Adrenal gland (tissue), 12 donors: Measurements from ENCODE around the gene SNAP25. TPM values are rescaled to one million over a fixed set of nuclear protein-coding genes. Genes with fewer than 3 reads are reported as not detected.

Experiments
- DNase-seq, 7 donors: peaks; one replicate each; pipeline ENCODE4 v3.0.0-alpha.2; 2019 to 2020
- H3K27ac ChIP-seq, 5 donors: fragments of 200-600 bp; sonication (generic) in 4 of 5; 1 replicate in 3 of 5; 2 replicates in 2 of 5; pipeline versions ENCODE4 v1.5.1 to v1.8.0; 2016 to 2020; ENCODE audit warnings: mild to moderate bottlenecking in 1 of 5
- H3K27me3 ChIP-seq: fragments of 200-600 bp; 2 replicates; pipeline ENCODE4 v1.8.0; 2021
- H3K36me3 ChIP-seq, 2 donors: fragments of 200-600 bp; replicated peaks in 1 of 2; 1 replicate in 1 of 2; 2 replicates in 1 of 2; pipeline versions ENCODE4 v1.5.1 to v1.8.0; 2018 to 2022
- H3K4me1 ChIP-seq, 2 donors: fragments of 200-600 bp; replicated peaks in 1 of 2; 1 replicate in 1 of 2; 2 replicates in 1 of 2; pipeline versions ENCODE4 v1.5.1 to v1.8.0; 2018 to 2021
- H3K4me3 ChIP-seq, 4 donors: fragments of 200-600 bp; sonication (generic) in 3 of 4; one replicate each; pipeline ENCODE4 v1.5.1; 2016 to 2018
- H3K9me3 ChIP-seq, 3 donors: fragments of 200-600 bp; sonication (generic) in 1 of 3; replicated peaks in 1 of 3; 1 replicate in 2 of 3; 2 replicates in 1 of 3; pipeline versions ENCODE4 v1.5.1 to v1.8.0; 2016 to 2021
- POLR2A ChIP-seq, 2 donors: fragments of 450-650 bp; IDR thresholded peaks; one replicate each; pipeline ENCODE4 v1.6.1; 2017; ENCODE audit warnings: antibody characterized with exemption in 2 of 2, mild to moderate bottlenecking in 2 of 2, moderate library complexity in 1 of 2
- WGBS, 4 donors: extraction: QIAGEN DNeasy Blood & Tissue Kit in 2 of 4; methylation state at CpG; one replicate each; pipeline versions ENCODE4 v1.1.5 to v1.1.7; 2013 to 2017; 5-methylcytosine and 5-hydroxymethylcytosine counted together
- intact Hi-C, 2 donors: fragments of 100-400 bp; cut with DNase I; formaldehyde crosslinking; loops; one replicate each; pipeline versions ENCODE4 v1.14.1 to v1.15.0; 2022 to 2023
- polyA plus RNA-seq, 3 donors: library from polyadenylated mRNA; stranded (reverse); fragments of 200-250 nt in 2 of 3; fragments of 350-450 nt in 1 of 3; fragmentation: Illumina TruSeq in 1 of 3; extraction: RNeasy Lipid Tissue Mini Kit (QIAGEN cat#74804) in 1 of 3; gene quantifications; one replicate each; pipeline ENCODE4 v1.2.3, GENCODE V29; 2013 to 2014
- total RNA-seq, 9 donors: library from RNA; depleted of rRNA in 4 of 9; stranded (reverse); fragments of >200 nt in 4 of 9; fragments of 120-200 nt in 1 of 9; fragmentation: NEBNext Ultra II Directional in 1 of 9; extraction: Animal tissue kit (Norgen Biotek cat#: 25700) in 1 of 9; gene quantifications; one replicate each; pipeline versions ENCODE4 v1.1.0 to v1.2.4, GENCODE V29; 2013 to 2023
- TF ChIP-seq, protein P1 (sequence below), 6 experiments: fragments of 450-650 bp in 4 of 6; fragments of 200-600 bp in 2 of 6; sonication (generic) in 1 of 6; IDR thresholded peaks; 1 replicate in 5 of 6; 2 replicates in 1 of 6; pipeline versions ENCODE4 v1.5.1 to v1.8.0; 2016 to 2021; ENCODE audit warnings: antibody characterized with exemption in 6 of 6, mild to moderate bottlenecking in 2 of 6, moderate library complexity in 1 of 6
- donor health status: healthy with polysubstance abuse.
- donor health status: Bipolar disorder and iron deficiency.
- donor health status: DM: yes; HTN: yes; CAD: no.
- donor health status: DM: no; HTN: no; CAD: no.
- donor health status: DM: no; HTN: no; CAD: no.
- donor health status: DM: yes; HTN: yes; CAD: no.

Gene SNAP25
- total and polyA plus RNA-seq, 12 donors: 1.0 to 35.9 (median 11.8) TPM; not detected in 1

- no peaks in the 10 kb centered on the region for H3K36me3 ChIP-seq
- H3K27me3 ChIP-seq: no peaks in the 10 kb centered on the region
- DNase-seq: no peak
- H3K4me3 ChIP-seq: no peak overlapping the region
- no peak overlapping the region for H3K27ac ChIP-seq
- no peak for TF ChIP-seq POLR2A (IDR thresholded peaks at IDR 0.05)
- TF ChIP-seq, protein P1, sequence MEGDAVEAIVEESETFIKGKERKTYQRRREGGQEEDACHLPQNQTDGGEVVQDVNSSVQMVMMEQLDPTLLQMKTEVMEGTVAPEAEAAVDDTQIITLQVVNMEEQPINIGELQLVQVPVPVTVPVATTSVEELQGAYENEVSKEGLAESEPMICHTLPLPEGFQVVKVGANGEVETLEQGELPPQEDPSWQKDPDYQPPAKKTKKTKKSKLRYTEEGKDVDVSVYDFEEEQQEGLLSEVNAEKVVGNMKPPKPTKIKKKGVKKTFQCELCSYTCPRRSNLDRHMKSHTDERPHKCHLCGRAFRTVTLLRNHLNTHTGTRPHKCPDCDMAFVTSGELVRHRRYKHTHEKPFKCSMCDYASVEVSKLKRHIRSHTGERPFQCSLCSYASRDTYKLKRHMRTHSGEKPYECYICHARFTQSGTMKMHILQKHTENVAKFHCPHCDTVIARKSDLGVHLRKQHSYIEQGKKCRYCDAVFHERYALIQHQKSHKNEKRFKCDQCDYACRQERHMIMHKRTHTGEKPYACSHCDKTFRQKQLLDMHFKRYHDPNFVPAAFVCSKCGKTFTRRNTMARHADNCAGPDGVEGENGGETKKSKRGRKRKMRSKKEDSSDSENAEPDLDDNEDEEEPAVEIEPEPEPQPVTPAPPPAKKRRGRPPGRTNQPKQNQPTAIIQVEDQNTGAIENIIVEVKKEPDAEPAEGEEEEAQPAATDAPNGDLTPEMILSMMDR (IDR thresholded peaks at IDR 0.05): no peak
- 85 to 91% (median 88%) methylated on average over 5 of the region's 5 CpGs for WGBS, 4 donors
- no peaks in the 10 kb centered on the region for H3K9me3 ChIP-seq
- intact Hi-C loops: no loop called here
- no peaks in the 10 kb centered on the region for H3K4me1 ChIP-seq
Measured at GRCh38 chr20:10250902-10251301, 32.3 kb downstream of the SNAP25 start.

GRCh38 chr20:10253780-10254179, 35.1 kb downstream of the SNAP25 start:
- no peak for DNase-seq
- WGBS, 4 donors: 63 to 75% (median 73%) methylated on average over 3 of the region's 3 CpGs

GRCh38 chr20:10255846-10256245, 37.2 kb downstream of the SNAP25 start:
- intact Hi-C loops: no loop called here

More at GRCh38 chr20:10253780-10254179, 35.1 kb downstream of the SNAP25 start:
- Histone ChIP-seq H3K4me3 (no peak overlapping the region), H3K27ac (no peak overlapping the region), H3K9me3 (no peaks in the 10 kb centered on the region), H3K4me1 (no peaks in the 10 kb centered on the region), H3K27me3 (no peaks in the 10 kb centered on the region), H3K36me3 (no peaks in the 10 kb centered on the region)
- TF ChIP-seq, protein P1 (IDR thresholded peaks at IDR 0.05): no peak
- TF ChIP-seq POLR2A (IDR thresholded peaks at IDR 0.05): no peak
- intact Hi-C loops: no loop called here

GRCh38 chr20:10259166-10259565, 40.5 kb downstream of the SNAP25 start:
- intact Hi-C loops: no loop called here
- Histone ChIP-seq H3K9me3 (no peaks in the 10 kb centered on the region), H3K36me3 (no peaks in the 10 kb centered on the region), H3K27me3 (no peaks in the 10 kb centered on the region), H3K4me1 (no peaks in the 10 kb centered on the region), H3K4me3 (no peak overlapping the region), H3K27ac (no peak overlapping the region)
- DNase-seq: no peak
- no peak for TF ChIP-seq POLR2A (IDR thresholded peaks at IDR 0.05)

More at GRCh38 chr20:10255846-10256245, 37.2 kb downstream of the SNAP25 start:
- H3K27ac ChIP-seq: no peak overlapping the region
- no peaks in the 10 kb centered on the region for H3K9me3 ChIP-seq
- no peak for DNase-seq
- no peaks in the 10 kb centered on the region for H3K27me3 ChIP-seq
- H3K4me1 ChIP-seq: no peaks in the 10 kb centered on the region
- H3K4me3 ChIP-seq: no peak overlapping the region
- TF ChIP-seq POLR2A (IDR thresholded peaks at IDR 0.05): no peak
- TF ChIP-seq, protein P1 (IDR thresholded peaks at IDR 0.05): no peak
- WGBS, 4 donors: 52 to 59% (median 58%) methylated on average over 1 of the region's 1 CpG
- H3K36me3 ChIP-seq: no peaks in the 10 kb centered on the region

DNA sequence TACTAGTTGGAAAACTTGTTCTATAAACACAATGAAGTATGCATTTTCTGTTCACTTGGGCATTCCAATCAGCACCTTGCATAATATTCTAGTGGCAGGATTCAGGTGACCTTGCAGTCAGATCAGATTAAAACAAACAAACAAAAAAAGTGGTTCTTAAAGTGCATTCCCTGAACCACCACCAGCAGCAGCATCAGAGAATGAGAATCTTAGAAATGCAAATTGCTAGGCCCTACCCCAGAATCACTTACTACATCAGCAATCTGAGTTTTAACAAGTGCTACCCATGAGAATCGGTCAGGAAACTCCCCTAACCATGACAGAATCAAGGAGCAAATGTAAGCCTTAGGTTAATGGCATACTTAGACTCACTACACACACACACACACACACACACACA, 41.7 kb downstream of the SNAP25 start:
- TF ChIP-seq, protein P1 (IDR thresholded peaks at IDR 0.05): no peak
- TF ChIP-seq POLR2A (IDR thresholded peaks at IDR 0.05): no peak
- no peak overlapping the region for H3K27ac ChIP-seq
- no peak for DNase-seq
- 77 to 91% (median 85%) methylated on average over 1 of the region's 1 CpG for WGBS, 4 donors
- no peaks in the 10 kb centered on the region for H3K27me3 ChIP-seq
- no peak overlapping the region for H3K4me3 ChIP-seq
- no peaks in the 10 kb centered on the region for H3K4me1 ChIP-seq
- H3K36me3 ChIP-seq: no peaks in the 10 kb centered on the region
- H3K9me3 ChIP-seq: no peaks in the 10 kb centered on the region
- intact Hi-C loops: no loop called here
